ENCODE data around the gene SMIM43. TPM values are rescaled to one million over a fixed set of nuclear protein-coding genes. Genes with fewer than 3 reads are reported as not detected.

Gene SMIM43
- total and polyA plus RNA-seq, 4 donors, result not detected

DNA sequence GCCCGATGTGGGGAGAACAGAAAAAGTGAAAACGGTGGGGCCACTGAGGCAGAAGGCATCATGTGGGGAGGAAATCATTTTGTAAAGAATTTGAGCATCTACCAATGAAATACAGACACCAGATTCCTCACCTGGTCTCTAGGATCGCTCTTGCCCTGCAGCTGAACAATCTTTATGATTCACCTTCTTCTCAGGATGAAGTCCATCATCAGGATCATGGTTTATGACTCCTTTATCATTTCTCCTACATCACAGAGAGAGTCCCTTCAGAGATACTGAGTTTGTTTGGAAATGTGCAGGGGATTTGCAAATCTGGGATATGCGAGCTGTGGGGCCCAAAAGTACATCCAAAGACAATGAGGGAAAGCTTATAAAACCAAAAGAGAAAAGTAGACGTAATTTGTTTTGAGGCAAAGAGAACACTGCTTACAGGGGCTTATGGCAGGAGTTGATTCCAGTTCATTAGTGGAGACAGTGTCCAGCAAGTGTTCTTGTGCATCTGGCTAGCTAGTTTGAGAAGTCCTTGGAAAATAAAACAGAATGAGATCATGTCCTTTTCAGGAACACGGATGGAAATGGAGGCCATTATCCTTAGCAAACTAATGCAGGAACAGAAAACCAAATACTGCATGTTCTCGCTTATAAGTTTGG lies 52.8 kb downstream of the SMIM43 start:
- TF ChIP-seq YY1 (IDR thresholded peaks at IDR 0.05) (no peak), FOXA2 (IDR thresholded peaks at IDR 0.05) (no peak)
- H3K27me3 ChIP-seq (ENCODE audit: control insufficient read depth in 4 of 4, insufficient read depth in 4 of 4, low read length in 3 of 4), result peaks cover 0 to 7% (median 0%) of the 10 kb centered on the region in 4 donors
- H3K36me3 ChIP-seq (ENCODE audit: control insufficient read depth in 4 of 4, insufficient read depth in 3 of 4, low read depth in 1 of 4, low read length in 3 of 4), result no peaks in the 10 kb centered on the region
- H3K9me3 ChIP-seq (ENCODE audit: control insufficient read depth in 4 of 4, low read length in 3 of 4), result no peaks in the 10 kb centered on the region
- H3K4me1 ChIP-seq (ENCODE audit: control insufficient read depth in 4 of 4, insufficient read depth in 4 of 4, low read length in 3 of 4), result peaks cover 0 to 4% (median 2%) of the 10 kb centered on the region in 4 donors
- H3K4me3 ChIP-seq (ENCODE audit: low read depth in 1 of 3, low read length in 3 of 3), result no peak overlapping the region
- 69% methylated on average over 7 of the region's 7 CpGs for WGBS
- peak overlapping the region; percentile 25 to 60 for H3K27ac ChIP-seq (ENCODE audit: low read depth in 1 of 2, low read length in 2 of 2)
- H3K9ac ChIP-seq (ENCODE audit: low read depth in 1 of 2, low read length in 2 of 2), result no peak overlapping the region
- DNase-seq (ENCODE audit: low spot score), result no peak

DNA sequence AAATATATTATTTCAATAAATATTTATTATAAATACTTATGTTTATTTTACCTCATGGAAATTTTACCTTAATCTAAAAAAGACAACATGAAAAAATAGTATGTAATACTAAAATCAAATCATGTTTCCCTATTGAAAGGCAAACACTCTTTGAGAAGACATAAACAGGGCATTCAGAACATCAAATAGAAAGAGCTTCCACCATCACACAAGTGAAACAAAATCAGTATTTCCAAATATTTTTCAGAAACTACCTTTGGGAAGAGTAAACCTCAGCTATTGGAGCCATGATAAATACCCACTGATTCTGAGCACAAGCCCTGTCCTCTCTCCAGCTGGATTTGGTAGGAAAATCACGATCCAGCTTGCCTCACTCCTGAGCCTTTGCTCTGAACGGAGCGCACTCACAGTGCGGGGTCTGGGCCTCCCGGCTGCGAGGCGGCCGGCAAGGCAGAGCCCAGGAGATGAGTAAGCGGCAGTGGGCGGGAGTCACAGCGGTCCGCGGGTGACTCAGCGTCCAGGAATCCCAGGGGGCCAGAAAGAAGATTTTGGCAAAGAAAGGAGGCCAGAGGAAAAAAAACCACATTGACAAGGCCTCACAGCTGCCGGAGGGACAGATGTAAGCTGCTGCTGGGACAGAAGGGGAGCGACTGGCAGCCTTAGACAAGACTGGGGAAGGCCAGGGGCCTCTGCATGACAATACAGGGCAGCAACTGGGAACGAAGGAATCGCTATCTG lies 53.5 kb downstream of the SMIM43 start:
- DNase-seq (ENCODE audit: low spot score), result peak; percentile 36
- Histone ChIP-seq H3K27me3 (ENCODE audit: control insufficient read depth in 4 of 4, insufficient read depth in 4 of 4, low read length in 3 of 4) (peaks cover 0 to 7% (median 0%) of the 10 kb centered on the region in 4 donors), H3K4me1 (ENCODE audit: control insufficient read depth in 4 of 4, insufficient read depth in 4 of 4, low read length in 3 of 4) (peaks cover 0 to 4% (median 2%) of the 10 kb centered on the region in 4 donors), H3K27ac (ENCODE audit: low read depth in 1 of 2, low read length in 2 of 2) (peak overlapping the region; percentile 25 to 60), H3K9me3 (ENCODE audit: control insufficient read depth in 4 of 4, low read length in 3 of 4) (no peaks in the 10 kb centered on the region), H3K4me3 (ENCODE audit: low read depth in 1 of 3, low read length in 3 of 3) (peak overlapping the region in 1 of 3 donors; percentile 21), H3K9ac (ENCODE audit: low read depth in 1 of 2, low read length in 2 of 2) (peak overlapping the region; percentile 27 to 42), H3K36me3 (ENCODE audit: control insufficient read depth in 4 of 4, insufficient read depth in 3 of 4, low read depth in 1 of 4, low read length in 3 of 4) (no peaks in the 10 kb centered on the region)
- TF ChIP-seq YY1 (IDR thresholded peaks at IDR 0.05) (no peak), GABPA (IDR thresholded peaks at IDR 0.05 in 1 of 2, conservative IDR thresholded peaks at IDR 0.05 in 1 of 2) (no peak), NR2F2 (IDR thresholded peaks at IDR 0.05) (peak; percentile 26), EGR1 (IDR thresholded peaks at IDR 0.05; ENCODE audit: low read depth in 2 of 2) (no peak), FOXA1 (IDR thresholded peaks at IDR 0.05) (no peak), HNF4G (IDR thresholded peaks at IDR 0.05) (no peak), SP1 (IDR thresholded peaks at IDR 0.05) (peak; percentile 30), JUND (IDR thresholded peaks at IDR 0.05) (peak; percentile 91 to 96), RXRA (IDR thresholded peaks at IDR 0.05) (no peak)
- TF ChIP-seq, protein P1, sequence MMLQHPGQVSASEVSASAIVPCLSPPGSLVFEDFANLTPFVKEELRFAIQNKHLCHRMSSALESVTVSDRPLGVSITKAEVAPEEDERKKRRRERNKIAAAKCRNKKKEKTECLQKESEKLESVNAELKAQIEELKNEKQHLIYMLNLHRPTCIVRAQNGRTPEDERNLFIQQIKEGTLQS (IDR thresholded peaks at IDR 0.05), result peak; percentile 79
- TF ChIP-seq, protein P2, sequence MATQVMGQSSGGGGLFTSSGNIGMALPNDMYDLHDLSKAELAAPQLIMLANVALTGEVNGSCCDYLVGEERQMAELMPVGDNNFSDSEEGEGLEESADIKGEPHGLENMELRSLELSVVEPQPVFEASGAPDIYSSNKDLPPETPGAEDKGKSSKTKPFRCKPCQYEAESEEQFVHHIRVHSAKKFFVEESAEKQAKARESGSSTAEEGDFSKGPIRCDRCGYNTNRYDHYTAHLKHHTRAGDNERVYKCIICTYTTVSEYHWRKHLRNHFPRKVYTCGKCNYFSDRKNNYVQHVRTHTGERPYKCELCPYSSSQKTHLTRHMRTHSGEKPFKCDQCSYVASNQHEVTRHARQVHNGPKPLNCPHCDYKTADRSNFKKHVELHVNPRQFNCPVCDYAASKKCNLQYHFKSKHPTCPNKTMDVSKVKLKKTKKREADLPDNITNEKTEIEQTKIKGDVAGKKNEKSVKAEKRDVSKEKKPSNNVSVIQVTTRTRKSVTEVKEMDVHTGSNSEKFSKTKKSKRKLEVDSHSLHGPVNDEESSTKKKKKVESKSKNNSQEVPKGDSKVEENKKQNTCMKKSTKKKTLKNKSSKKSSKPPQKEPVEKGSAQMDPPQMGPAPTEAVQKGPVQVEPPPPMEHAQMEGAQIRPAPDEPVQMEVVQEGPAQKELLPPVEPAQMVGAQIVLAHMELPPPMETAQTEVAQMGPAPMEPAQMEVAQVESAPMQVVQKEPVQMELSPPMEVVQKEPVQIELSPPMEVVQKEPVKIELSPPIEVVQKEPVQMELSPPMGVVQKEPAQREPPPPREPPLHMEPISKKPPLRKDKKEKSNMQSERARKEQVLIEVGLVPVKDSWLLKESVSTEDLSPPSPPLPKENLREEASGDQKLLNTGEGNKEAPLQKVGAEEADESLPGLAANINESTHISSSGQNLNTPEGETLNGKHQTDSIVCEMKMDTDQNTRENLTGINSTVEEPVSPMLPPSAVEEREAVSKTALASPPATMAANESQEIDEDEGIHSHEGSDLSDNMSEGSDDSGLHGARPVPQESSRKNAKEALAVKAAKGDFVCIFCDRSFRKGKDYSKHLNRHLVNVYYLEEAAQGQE (IDR thresholded peaks at IDR 0.05), result peak; percentile 29
- WGBS, result 16% methylated on average over 18 of the region's 18 CpGs

DNA sequence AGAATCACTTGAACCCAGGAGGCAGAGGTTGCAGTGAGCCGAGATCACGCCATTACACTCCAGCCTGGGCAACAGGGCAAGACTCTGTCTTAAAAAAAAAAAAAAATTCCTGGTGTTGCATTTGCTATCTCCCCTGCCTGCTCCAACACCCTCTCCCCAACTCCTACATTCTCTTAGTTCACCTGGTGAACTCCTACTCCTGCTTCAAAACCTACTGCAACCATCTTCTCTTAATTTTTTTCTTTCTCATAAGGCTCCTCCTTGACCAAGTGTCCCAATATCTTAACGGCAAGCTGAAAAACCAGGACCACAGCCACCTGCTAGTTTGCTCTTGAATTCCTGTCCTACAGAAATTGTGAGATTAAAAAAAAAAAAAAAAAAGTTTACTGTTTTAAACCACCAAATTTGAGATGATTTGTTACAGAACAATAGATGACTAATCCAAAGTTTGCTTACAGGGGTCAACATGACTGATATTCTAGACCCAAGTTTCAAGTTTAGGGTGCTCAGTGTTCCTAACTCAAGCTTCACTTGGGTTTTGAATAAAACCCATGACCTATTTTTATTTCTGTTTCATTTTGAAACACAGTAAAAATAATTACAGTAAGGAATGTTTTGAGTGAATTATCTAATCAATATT lies 55.1 kb downstream of the SMIM43 start:
- 94% methylated on average over 3 of the region's 3 CpGs for WGBS
- Histone ChIP-seq H3K4me3 (ENCODE audit: low read depth in 1 of 3, low read length in 3 of 3) (no peak overlapping the region), H3K27ac (ENCODE audit: low read depth in 1 of 2, low read length in 2 of 2) (no peak overlapping the region), H3K36me3 (ENCODE audit: control insufficient read depth in 4 of 4, insufficient read depth in 3 of 4, low read depth in 1 of 4, low read length in 3 of 4) (no peaks in the 10 kb centered on the region), H3K9ac (ENCODE audit: low read depth in 1 of 2, low read length in 2 of 2) (no peak overlapping the region), H3K4me1 (ENCODE audit: control insufficient read depth in 4 of 4, insufficient read depth in 4 of 4, low read length in 3 of 4) (peaks cover 0 to 4% (median 2%) of the 10 kb centered on the region in 4 donors), H3K9me3 (ENCODE audit: control insufficient read depth in 4 of 4, low read length in 3 of 4) (no peaks in the 10 kb centered on the region), H3K27me3 (ENCODE audit: control insufficient read depth in 4 of 4, insufficient read depth in 4 of 4, low read length in 3 of 4) (peaks cover 0 to 7% (median 0%) of the 10 kb centered on the region in 4 donors)
- DNase-seq (ENCODE audit: low spot score), result no peak
- TF ChIP-seq, protein P3, sequence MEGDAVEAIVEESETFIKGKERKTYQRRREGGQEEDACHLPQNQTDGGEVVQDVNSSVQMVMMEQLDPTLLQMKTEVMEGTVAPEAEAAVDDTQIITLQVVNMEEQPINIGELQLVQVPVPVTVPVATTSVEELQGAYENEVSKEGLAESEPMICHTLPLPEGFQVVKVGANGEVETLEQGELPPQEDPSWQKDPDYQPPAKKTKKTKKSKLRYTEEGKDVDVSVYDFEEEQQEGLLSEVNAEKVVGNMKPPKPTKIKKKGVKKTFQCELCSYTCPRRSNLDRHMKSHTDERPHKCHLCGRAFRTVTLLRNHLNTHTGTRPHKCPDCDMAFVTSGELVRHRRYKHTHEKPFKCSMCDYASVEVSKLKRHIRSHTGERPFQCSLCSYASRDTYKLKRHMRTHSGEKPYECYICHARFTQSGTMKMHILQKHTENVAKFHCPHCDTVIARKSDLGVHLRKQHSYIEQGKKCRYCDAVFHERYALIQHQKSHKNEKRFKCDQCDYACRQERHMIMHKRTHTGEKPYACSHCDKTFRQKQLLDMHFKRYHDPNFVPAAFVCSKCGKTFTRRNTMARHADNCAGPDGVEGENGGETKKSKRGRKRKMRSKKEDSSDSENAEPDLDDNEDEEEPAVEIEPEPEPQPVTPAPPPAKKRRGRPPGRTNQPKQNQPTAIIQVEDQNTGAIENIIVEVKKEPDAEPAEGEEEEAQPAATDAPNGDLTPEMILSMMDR (IDR thresholded peaks at IDR 0.05; ENCODE audit: low read depth, low read length, missing input control), result no peak
- TF ChIP-seq, protein P4, sequence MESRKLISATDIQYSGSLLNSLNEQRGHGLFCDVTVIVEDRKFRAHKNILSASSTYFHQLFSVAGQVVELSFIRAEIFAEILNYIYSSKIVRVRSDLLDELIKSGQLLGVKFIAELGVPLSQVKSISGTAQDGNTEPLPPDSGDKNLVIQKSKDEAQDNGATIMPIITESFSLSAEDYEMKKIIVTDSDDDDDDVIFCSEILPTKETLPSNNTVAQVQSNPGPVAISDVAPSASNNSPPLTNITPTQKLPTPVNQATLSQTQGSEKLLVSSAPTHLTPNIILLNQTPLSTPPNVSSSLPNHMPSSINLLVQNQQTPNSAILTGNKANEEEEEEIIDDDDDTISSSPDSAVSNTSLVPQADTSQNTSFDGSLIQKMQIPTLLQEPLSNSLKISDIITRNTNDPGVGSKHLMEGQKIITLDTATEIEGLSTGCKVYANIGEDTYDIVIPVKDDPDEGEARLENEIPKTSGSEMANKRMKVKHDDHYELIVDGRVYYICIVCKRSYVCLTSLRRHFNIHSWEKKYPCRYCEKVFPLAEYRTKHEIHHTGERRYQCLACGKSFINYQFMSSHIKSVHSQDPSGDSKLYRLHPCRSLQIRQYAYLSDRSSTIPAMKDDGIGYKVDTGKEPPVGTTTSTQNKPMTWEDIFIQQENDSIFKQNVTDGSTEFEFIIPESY (IDR thresholded peaks at IDR 0.05), result no peak
- TF ChIP-seq, protein P2 (IDR thresholded peaks at IDR 0.05), result no peak

All from liver (tissue), 9 donors.